MCF 10A (cell line): ENCODE results near the gene MCFD2. TPM values are rescaled to one million over a fixed set of nuclear protein-coding genes. Genes with fewer than 3 reads are reported as not detected.

ENCODE experiments used
- BruUV-seq: library from RNA; stranded (reverse); fragments of 400-500 nt; replicated peaks from 2 replicates; lab custom pipeline; 2021; lab: Mats Ljungman, UMichigan
- CTCF ChIA-PET: fragments of 300-600 bp; sonication (Branson Sonifier 250); formaldehyde crosslinking; extraction: SDS; loops from one replicate; lab custom pipeline; 2021; ENCODE audit warnings: antibody characterized with exemption, inconsistent platforms; lab: Yijun Ruan, JAX
- POLR2A ChIA-PET: fragments of 300-600, 350-650 bp; sonication (Branson Sonifier 250); formaldehyde crosslinking; extraction: SDS; loops from one replicate; lab custom pipeline; 2020; ENCODE audit warnings: antibody characterized with exemption, inconsistent platforms; lab: Yijun Ruan, JAX
- DNase-seq: peaks from one replicate; pipeline ENCODE4 v3.0.0-alpha.2; 2018; ENCODE audit not compliant: unreplicated experiment
- H3K27ac Mint-ChIP-seq: one replicate; pipeline ENCODE4 v1.8.0; 2022; ENCODE audit warnings: mild to moderate bottlenecking, low read depth, mixed read lengths; ENCODE audit not compliant: unreplicated experiment
- H3K27me3 Mint-ChIP-seq: one replicate; pipeline ENCODE4 v1.8.0; 2022; ENCODE audit warnings: mixed read lengths; ENCODE audit not compliant: insufficient read depth, unreplicated experiment
- H3K36me3 Mint-ChIP-seq: one replicate; pipeline ENCODE4 v1.8.0; 2022; ENCODE audit warnings: mild to moderate bottlenecking, moderate library complexity, mixed read lengths; ENCODE audit not compliant: insufficient read depth, unreplicated experiment
- H3K4me1 Mint-ChIP-seq: one replicate; pipeline ENCODE4 v1.8.0; 2022; ENCODE audit warnings: mixed read lengths; ENCODE audit not compliant: insufficient read depth, unreplicated experiment
- H3K4me3 Mint-ChIP-seq: one replicate; pipeline ENCODE4 v1.8.0; 2022; ENCODE audit warnings: mild to moderate bottlenecking, moderate library complexity, mixed read lengths; ENCODE audit not compliant: unreplicated experiment
- H3K9me3 Mint-ChIP-seq: one replicate; pipeline ENCODE4 v1.8.0; 2022; ENCODE audit warnings: mixed read lengths; ENCODE audit not compliant: unreplicated experiment
- intact Hi-C: fragments of 100-400 bp; cut with micrococcal nuclease; formaldehyde crosslinking; loops from 2 replicates; pipeline ENCODE4 v1.14.1; 2022
- total RNA-seq: library from RNA; stranded (reverse); gene quantifications from 2 replicates; pipeline ENCODE4 v1.2.3, GENCODE V29; 2022
- TF ChIP-seq, protein P1 (sequence below): fragments of 200-600 bp; IDR thresholded peaks from one replicate; pipeline ENCODE4 v1.8.0; 2022; ENCODE audit warnings: antibody characterized with exemption, mild to moderate bottlenecking; ENCODE audit not compliant: unreplicated experiment

MCFD2 gene
- total RNA-seq, 1 experiment from 2014 or later, result 157 TPM

DNA sequence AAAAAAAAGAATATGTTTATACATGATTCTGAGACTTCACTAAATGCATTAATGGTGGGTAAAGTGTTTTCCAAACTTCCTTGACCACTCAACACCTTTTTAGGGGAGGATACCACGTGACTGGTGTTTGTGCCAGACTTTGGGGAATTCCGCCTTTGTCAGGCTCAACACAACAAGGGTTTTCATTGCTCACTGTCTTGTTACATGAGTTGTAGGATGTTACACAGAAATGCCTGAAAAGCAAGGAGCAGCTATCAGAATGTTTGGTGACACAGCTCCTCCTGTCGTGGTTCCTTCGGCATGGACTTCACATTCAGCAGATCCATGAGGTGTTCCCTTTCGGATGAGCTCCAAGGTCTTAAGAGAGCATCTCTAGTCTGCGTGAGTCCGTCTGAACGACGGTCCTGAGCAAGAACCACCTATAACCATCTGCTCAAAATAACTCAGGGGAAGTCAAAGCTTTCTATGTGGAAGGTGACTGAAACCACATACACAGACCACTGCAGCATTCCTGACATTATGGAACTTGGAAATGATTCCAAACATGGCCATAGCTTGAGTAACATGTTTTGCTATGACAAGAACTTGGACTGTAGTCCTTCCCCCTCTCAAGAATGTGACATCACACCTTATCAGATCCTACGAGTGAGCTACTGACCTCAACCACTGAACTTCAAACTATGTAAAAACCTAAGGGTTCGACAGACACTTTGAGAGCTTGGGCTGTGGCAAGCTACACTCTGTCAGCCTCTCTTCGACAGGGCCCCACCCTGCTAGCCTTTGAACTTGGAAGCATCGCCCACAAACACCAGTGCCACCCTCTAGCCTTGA lies 57.5 kb downstream of the MCFD2 start:
- intact Hi-C loops, result no loop called here
- CTCF ChIA-PET, result interaction anchor here (0.6 to 1.3 kb wide), 5 partner anchors 15 to 207 kb away, joined by 3 to 8 read pairs (median 5); no protein-coding TSS in a partner anchor
- POLR2A ChIA-PET, result interaction anchor here (0.7 to 2.0 kb wide), 8 partner anchors 10 to 212 kb away, joined by 3 to 15 read pairs (median 3); no protein-coding TSS in a partner anchor
- H3K27me3 Mint-ChIP-seq, result no peaks in the 10 kb centered on the region
- peaks cover 36% of the 10 kb centered on the region for H3K4me1 Mint-ChIP-seq
- peak overlapping the region; percentile 64 for H3K27ac Mint-ChIP-seq
- TF ChIP-seq, protein P1, sequence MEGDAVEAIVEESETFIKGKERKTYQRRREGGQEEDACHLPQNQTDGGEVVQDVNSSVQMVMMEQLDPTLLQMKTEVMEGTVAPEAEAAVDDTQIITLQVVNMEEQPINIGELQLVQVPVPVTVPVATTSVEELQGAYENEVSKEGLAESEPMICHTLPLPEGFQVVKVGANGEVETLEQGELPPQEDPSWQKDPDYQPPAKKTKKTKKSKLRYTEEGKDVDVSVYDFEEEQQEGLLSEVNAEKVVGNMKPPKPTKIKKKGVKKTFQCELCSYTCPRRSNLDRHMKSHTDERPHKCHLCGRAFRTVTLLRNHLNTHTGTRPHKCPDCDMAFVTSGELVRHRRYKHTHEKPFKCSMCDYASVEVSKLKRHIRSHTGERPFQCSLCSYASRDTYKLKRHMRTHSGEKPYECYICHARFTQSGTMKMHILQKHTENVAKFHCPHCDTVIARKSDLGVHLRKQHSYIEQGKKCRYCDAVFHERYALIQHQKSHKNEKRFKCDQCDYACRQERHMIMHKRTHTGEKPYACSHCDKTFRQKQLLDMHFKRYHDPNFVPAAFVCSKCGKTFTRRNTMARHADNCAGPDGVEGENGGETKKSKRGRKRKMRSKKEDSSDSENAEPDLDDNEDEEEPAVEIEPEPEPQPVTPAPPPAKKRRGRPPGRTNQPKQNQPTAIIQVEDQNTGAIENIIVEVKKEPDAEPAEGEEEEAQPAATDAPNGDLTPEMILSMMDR, result no peak
- BruUV-seq, result no TSS peak
- H3K36me3 Mint-ChIP-seq, result peaks cover 9% of the 10 kb centered on the region
- DNase-seq, result no peak
- no peaks in the 10 kb centered on the region for H3K9me3 Mint-ChIP-seq
- no peak overlapping the region for H3K4me3 Mint-ChIP-seq

GRCh38 chr2:46856336-46856735 lies 59.3 kb downstream of the MCFD2 start:
- H3K4me1 Mint-ChIP-seq, result peaks cover 41% of the 10 kb centered on the region
- H3K4me3 Mint-ChIP-seq, result no peak overlapping the region
- ChIA-PET CTCF (interaction anchor here (0.6 to 1.3 kb wide), 3 partner anchors 15 to 53 kb away, joined by 3 to 4 read pairs (median 4); no protein-coding TSS in a partner anchor), POLR2A (interaction anchor here (0.9 to 1.4 kb wide), 7 partner anchors 9 to 206 kb away, joined by 3 to 7 read pairs (median 3); no protein-coding TSS in a partner anchor)
- H3K27ac Mint-ChIP-seq, result peak overlapping the region; percentile 76
- TF ChIP-seq, protein P1, result no peak
- peaks cover 9% of the 10 kb centered on the region for H3K36me3 Mint-ChIP-seq
- no peaks in the 10 kb centered on the region for H3K9me3 Mint-ChIP-seq
- H3K27me3 Mint-ChIP-seq, result no peaks in the 10 kb centered on the region
- no peak for DNase-seq
- BruUV-seq, result no TSS peak
- intact Hi-C loops, result no loop called here

- TF ChIP-seq, protein P1, result no peak
- H3K27ac Mint-ChIP-seq, result peak overlapping the region; percentile 76
- H3K4me3 Mint-ChIP-seq, result no peak overlapping the region
- H3K36me3 Mint-ChIP-seq, result peaks cover 9% of the 10 kb centered on the region
- no peak for DNase-seq
- intact Hi-C loops, result loop anchor here (1.0 kb wide), 1 partner anchor 17 kb away; no protein-coding TSS in a partner anchor
- ChIA-PET POLR2A (interaction anchor here (0.8 to 1.4 kb wide), 10 partner anchors 8 to 205 kb away, joined by 3 to 7 read pairs (median 3); no protein-coding TSS in a partner anchor), CTCF (interaction anchor here (0.6 to 1.3 kb wide), 3 partner anchors 15 to 52 kb away, joined by 3 to 4 read pairs (median 4); no protein-coding TSS in a partner anchor)
- no peaks in the 10 kb centered on the region for H3K27me3 Mint-ChIP-seq
- BruUV-seq, result no TSS peak
- H3K4me1 Mint-ChIP-seq, result peaks cover 44% of the 10 kb centered on the region
- no peaks in the 10 kb centered on the region for H3K9me3 Mint-ChIP-seq
These were observed 59.8 kb downstream of the MCFD2 start for GRCh38 chr2:46855805-46856204.

- CTCF ChIA-PET, result interaction anchor here (0.5 kb wide), 1 partner anchor 11 kb away, joined by 3 read pairs; no protein-coding TSS in a partner anchor
- POLR2A ChIA-PET, result interaction anchor here (0.6 to 0.7 kb wide), 2 partner anchors 9 to 220 kb away, joined by 3 to 6 read pairs; no protein-coding TSS in a partner anchor
- intact Hi-C loops, result no loop called here
- Mint-ChIP-seq H3K27me3 (no peaks in the 10 kb centered on the region), H3K4me1 (peaks cover 51% of the 10 kb centered on the region), H3K36me3 (peaks cover 9% of the 10 kb centered on the region), H3K9me3 (no peaks in the 10 kb centered on the region), H3K4me3 (no peak overlapping the region), H3K27ac (peak overlapping the region; percentile 5)
- DNase-seq, result no peak
- no TSS peak for BruUV-seq
- TF ChIP-seq, protein P1, result no peak
These were observed 61.3 kb downstream of the MCFD2 start for GRCh38 chr2:46854260-46854659.
